Hepatocyte (in vitro differentiated cells): ENCODE measurements around the gene PXDN. TPM values are rescaled to one million over a fixed set of nuclear protein-coding genes. Genes with fewer than 3 reads are reported as not detected.

Source experiments
- DNase-seq: peaks from one replicate; pipeline ENCODE4 v3.0.0-alpha.2; 2016; ENCODE audit warnings: low spot score
- H2AFZ ChIP-seq: fragments of 200-600 bp; sonication (generic); 2 replicates; pipeline ENCODE4 v1.6.0; 2016; ENCODE audit warnings: antibody characterized with exemption, mild to moderate bottlenecking
- H3K27ac ChIP-seq: fragments of 200-600 bp; sonication (generic); 2 replicates; pipeline ENCODE4 v1.5.1; 2016; ENCODE audit warnings: mild to moderate bottlenecking
- H3K27me3 ChIP-seq: fragments of 200-600 bp; sonication (generic); 2 replicates; pipeline ENCODE4 v1.6.1; 2016
- H3K36me3 ChIP-seq: fragments of 200-600 bp; sonication (generic); replicated peaks from 2 replicates; pipeline ENCODE4 v1.5.1; 2016; ENCODE audit warnings: low read depth; ENCODE audit not compliant: insufficient read depth
- H3K4me1 ChIP-seq: fragments of 200-600 bp; sonication (generic); 2 replicates; pipeline ENCODE4 v1.5.1; 2016; ENCODE audit warnings: mild to moderate bottlenecking, moderate library complexity; ENCODE audit not compliant: insufficient read depth
- H3K4me2 ChIP-seq: fragments of 200-600 bp; sonication (generic); 2 replicates; pipeline ENCODE4 v1.6.0; 2016
- H3K4me3 ChIP-seq: fragments of 200-600 bp; sonication (generic); 2 replicates; pipeline ENCODE4 v1.5.1; 2016; ENCODE audit warnings: mild to moderate bottlenecking
- H3K79me2 ChIP-seq: fragments of 200-600 bp; sonication (generic); 2 replicates; pipeline ENCODE4 v1.6.0; 2017; ENCODE audit warnings: mild to moderate bottlenecking
- H3K9me2 ChIP-seq: fragments of 200-600 bp; sonication (generic); replicated peaks from 2 replicates; pipeline ENCODE4 v1.6.0; 2017; ENCODE audit warnings: mild to moderate bottlenecking; ENCODE audit not compliant: insufficient read depth
- H3K9me3 ChIP-seq: fragments of 200-600 bp; sonication (generic); 2 replicates; pipeline ENCODE4 v1.5.1; 2016; ENCODE audit warnings: low read depth, mild to moderate bottlenecking
- H4K20me1 ChIP-seq: fragments of 200-600 bp; sonication (generic); 2 replicates; pipeline ENCODE4 v1.6.0; 2016; ENCODE audit warnings: mild to moderate bottlenecking; ENCODE audit not compliant: insufficient read depth, poor library complexity, severe bottlenecking
- CTCF ChIP-seq: fragments of 200-600 bp; sonication (generic); IDR thresholded peaks from 2 replicates; pipeline ENCODE4 v1.5.1; 2016; ENCODE audit warnings: antibody characterized with exemption, mild to moderate bottlenecking; ENCODE audit not compliant: poor library complexity
- EZH2 ChIP-seq: fragments of 200-600 bp; sonication (generic); IDR thresholded peaks from 2 replicates; pipeline ENCODE4 v1.6.1; 2016; ENCODE audit warnings: antibody characterized with exemption, mild to moderate bottlenecking, borderline replicate concordance
- EZH2phosphoT487 ChIP-seq: fragments of 200-600 bp; sonication (generic); IDR thresholded peaks from one replicate; pipeline ENCODE4 v1.6.1; 2018; ENCODE audit warnings: antibody characterized with exemption, mild to moderate bottlenecking, low read depth, moderate library complexity; ENCODE audit not compliant: unreplicated experiment, severe bottlenecking
- WGBS: methylation state at CpG from one replicate; pipeline ENCODE4 v1.1.6; 2016; ENCODE audit warnings: low lambda C conversion rate; ENCODE audit errors: missing lambda C conversion rate; 5-methylcytosine and 5-hydroxymethylcytosine counted together
- polyA plus RNA-seq: library from polyadenylated mRNA; unstranded; fragments of >200 nt; fragmentation: Nextera tagmentation; extraction: Ambion mirVana; gene quantifications from 2 replicates; pipeline ENCODE4 v1.2.1, GENCODE V29; 2016
- total RNA-seq: library from RNA; depleted of rRNA; stranded (reverse); fragments of >200 nt; gene quantifications from 2 replicates; pipeline ENCODE4 v1.2.3, GENCODE V29; 2014

Gene PXDN
- total and polyA plus RNA-seq, 2 experiments from 2014 or later, result 107 to 118 TPM

- no peak for DNase-seq
- H3K4me1 ChIP-seq, result no peaks in the 10 kb centered on the region
- H4K20me1 ChIP-seq, result no peaks in the 10 kb centered on the region
- no peak overlapping the region for H3K4me3 ChIP-seq
- H3K36me3 ChIP-seq, result no peaks in the 10 kb centered on the region
- no peaks in the 10 kb centered on the region for H3K9me3 ChIP-seq
- H3K27ac ChIP-seq, result no peak overlapping the region
- H3K4me2 ChIP-seq, result no peak overlapping the region
- TF ChIP-seq EZH2 (no peak), EZH2phosphoT487 (no peak), CTCF (no peak)
- H2AFZ ChIP-seq, result no peak overlapping the region
- H3K27me3 ChIP-seq, result no peaks in the 10 kb centered on the region
- no peaks in the 10 kb centered on the region for H3K9me2 ChIP-seq
- 95% methylated on average over 19 of the region's 19 CpGs for WGBS
- no peaks in the 10 kb centered on the region for H3K79me2 ChIP-seq
Observed at GRCh38 chr2:1661891-1662605, 82.3 kb downstream of the PXDN start.

GRCh38 chr2:1660656-1661640, 83.4 kb downstream of the PXDN start:
- Histone ChIP-seq H3K79me2 (no peaks in the 10 kb centered on the region), H3K4me1 (no peaks in the 10 kb centered on the region), H3K4me2 (no peak overlapping the region), H3K9me2 (no peaks in the 10 kb centered on the region), H3K27me3 (no peaks in the 10 kb centered on the region), H3K36me3 (no peaks in the 10 kb centered on the region), H2AFZ (no peak overlapping the region), H3K27ac (no peak overlapping the region), H3K9me3 (no peaks in the 10 kb centered on the region), H3K4me3 (no peak overlapping the region), H4K20me1 (no peaks in the 10 kb centered on the region)
- TF ChIP-seq EZH2 (no peak), CTCF (no peak), EZH2phosphoT487 (no peak)
- no peak for DNase-seq
- 95% methylated on average over 21 of the region's 21 CpGs for WGBS

GRCh38 chr2:1659951-1660565, 84.3 kb downstream of the PXDN start:
- Histone ChIP-seq H3K4me3 (no peak overlapping the region), H3K9me3 (no peaks in the 10 kb centered on the region), H3K79me2 (no peaks in the 10 kb centered on the region), H3K27ac (no peak overlapping the region), H3K9me2 (no peaks in the 10 kb centered on the region), H3K4me2 (no peak overlapping the region), H2AFZ (no peak overlapping the region), H3K27me3 (no peaks in the 10 kb centered on the region), H3K4me1 (no peaks in the 10 kb centered on the region), H3K36me3 (no peaks in the 10 kb centered on the region), H4K20me1 (no peaks in the 10 kb centered on the region)
- DNase-seq, result no peak
- 95% methylated on average over 16 of the region's 16 CpGs for WGBS
- TF ChIP-seq EZH2phosphoT487 (no peak), CTCF (no peak), EZH2 (no peak)
